HepG2 (cell line): ENCODE data around the gene AMER2.

Experiments
- CEBPG ChIP-seq: IDR thresholded peaks from 2 replicates; pipeline ENCODE4 v1.6.1; 2016
- ELK4 ChIP-seq: sonication (generic); formaldehyde crosslinking; IDR thresholded peaks from 2 replicates; pipeline ENCODE4 v1.9.0; 2021; ENCODE audit warnings: missing genetic modification reagents, borderline replicate concordance
- FOXA3 ChIP-seq: IDR thresholded peaks from 2 replicates; pipeline ENCODE4 v1.6.1; 2016; ENCODE audit warnings: missing genetic modification reagents, missing compliant biosample characterization
- KDM1A ChIP-seq: IDR thresholded peaks from 2 replicates; pipeline ENCODE4 v1.6.1; 2016; ENCODE audit warnings: missing compliant biosample characterization
- MLX ChIP-seq: IDR thresholded peaks from 2 replicates; pipeline ENCODE4 v1.6.1; 2016
- MTF1 ChIP-seq: sonication (generic); formaldehyde crosslinking; IDR thresholded peaks from 2 replicates; pipeline ENCODE4 v1.5.0; 2020; ENCODE audit warnings: missing genetic modification reagents
- NFE2 ChIP-seq: sonication (generic); formaldehyde crosslinking; IDR thresholded peaks from 2 replicates; pipeline ENCODE4 v1.4.0; 2020; ENCODE audit warnings: missing genetic modification reagents
- NFE2L2 ChIP-seq: fragments of 150-350 bp; IDR thresholded peaks from 2 replicates; pipeline ENCODE4 v1.6.1; 2014; ENCODE audit warnings: low read length
- ONECUT2 ChIP-seq: sonication (generic); formaldehyde crosslinking; IDR thresholded peaks from 2 replicates; pipeline ENCODE4 v1.4.0; 2020; ENCODE audit warnings: missing genetic modification reagents
- POLR2AphosphoS2 ChIP-seq: IDR thresholded peaks from 2 replicates; pipeline ENCODE4 v1.6.1; 2011; ENCODE audit warnings: low read depth, low read length, improper control_type of control experiment
- TGIF2 ChIP-seq: IDR thresholded peaks from 2 replicates; pipeline ENCODE4 v1.6.1; 2016; ENCODE audit warnings: control low read depth, missing compliant biosample characterization
- ZMYM3 ChIP-seq: sonication (generic); formaldehyde crosslinking; IDR thresholded peaks from 2 replicates; pipeline ENCODE4 v1.5.1; 2020; ENCODE audit warnings: mild to moderate bottlenecking, missing genetic modification reagents

GRCh38 chr13:25147638-25148401 lies 24.3 kb downstream of the AMER2 start:
- TF ChIP-seq NFE2L2 (no peak), MLX (CRISPR knock-in tag) (no peak), ZMYM3 (CRISPR knock-in tag) (no peak), ELK4 (CRISPR knock-in tag) (no peak), NFE2 (CRISPR knock-in tag) (no peak), ONECUT2 (no peak), TGIF2 (CRISPR knock-in tag) (no peak), FOXA3 (CRISPR knock-in tag) (no peak), KDM1A (CRISPR knock-in tag) (no peak), MTF1 (CRISPR knock-in tag) (no peak), POLR2AphosphoS2 (no peak), CEBPG (CRISPR knock-in tag) (no peak)
